ENCODE data around the gene KCNC4.
A peak's percentile ranks its signal among the peaks of the same experiment; 100 is the strongest.

The KCNC4 gene

DNA sequence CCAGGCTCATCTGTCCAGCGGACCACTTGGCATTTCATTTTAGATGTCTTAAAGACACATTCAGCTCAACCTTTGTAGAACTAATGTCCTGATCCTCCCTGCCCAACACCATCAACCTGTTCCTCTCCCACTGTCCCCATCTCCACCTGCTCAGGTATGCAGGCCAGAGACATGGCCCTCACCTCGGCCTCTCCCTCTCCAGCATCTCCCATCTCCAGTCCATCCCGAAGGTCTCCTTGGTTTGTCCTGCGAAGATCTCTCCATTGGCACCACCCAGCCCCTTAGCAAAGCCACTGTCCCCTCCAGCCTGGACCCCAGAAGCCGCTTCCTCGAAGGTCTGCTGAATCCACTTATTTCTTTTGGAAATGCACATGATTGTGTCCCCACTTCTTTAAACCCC is 20.9 kb upstream of the KCNC4 start:
- no peak for DNase-seq

DNA sequence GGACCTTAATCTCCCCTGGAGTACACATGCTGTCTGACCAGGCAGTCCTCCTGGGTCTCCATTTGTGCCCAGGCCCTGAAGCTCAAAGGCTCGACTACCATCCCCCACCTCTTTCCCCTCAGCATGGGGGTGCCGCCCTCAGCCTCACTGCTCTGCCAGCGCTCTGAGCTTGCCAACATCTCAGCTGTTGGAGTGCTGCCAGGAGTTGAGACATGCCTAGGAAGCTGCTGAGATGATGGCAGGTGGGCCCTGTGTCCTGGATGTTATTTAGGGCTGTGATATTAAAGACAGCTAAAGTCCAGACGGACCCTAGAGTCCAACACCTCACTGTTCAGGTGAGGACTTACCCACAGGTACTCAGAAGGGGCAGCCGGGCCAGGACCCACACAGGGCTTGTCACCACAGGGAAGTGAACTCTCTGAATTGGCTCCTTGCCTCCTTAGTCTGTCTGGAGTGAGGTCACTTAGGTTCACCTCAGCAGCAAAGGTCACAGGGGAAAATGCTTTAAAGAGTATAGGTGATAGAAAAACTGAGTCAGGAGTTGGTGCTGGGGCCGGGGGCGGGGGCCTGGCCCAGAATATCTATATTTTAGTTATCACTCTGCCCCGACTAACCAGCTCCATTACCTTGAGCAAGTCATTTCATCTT is 19.7 kb upstream of the KCNC4 start:
- peak; percentile 89 for DNase-seq

DNA sequence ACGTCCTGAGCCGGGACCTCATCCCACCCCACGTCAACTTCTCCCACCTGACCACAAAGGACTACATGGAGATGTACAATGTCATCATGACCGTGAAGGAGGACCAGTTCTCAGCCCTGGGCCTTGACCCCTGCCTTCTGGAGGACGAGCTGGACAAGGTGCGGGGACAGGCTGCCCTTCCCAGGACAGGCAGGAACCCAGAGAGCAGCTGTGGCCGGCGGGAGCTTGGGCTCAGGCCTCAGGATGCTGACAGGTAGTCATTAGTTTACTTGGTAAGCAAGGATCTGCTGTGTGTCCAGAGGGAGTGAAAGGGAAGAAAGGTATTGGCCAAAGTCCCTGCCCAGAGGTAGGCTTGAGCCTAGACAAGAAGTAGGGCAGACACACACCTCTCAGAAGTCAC is 17.6 kb upstream of the KCNC4 start:
- DNase-seq = no peak

DNA sequence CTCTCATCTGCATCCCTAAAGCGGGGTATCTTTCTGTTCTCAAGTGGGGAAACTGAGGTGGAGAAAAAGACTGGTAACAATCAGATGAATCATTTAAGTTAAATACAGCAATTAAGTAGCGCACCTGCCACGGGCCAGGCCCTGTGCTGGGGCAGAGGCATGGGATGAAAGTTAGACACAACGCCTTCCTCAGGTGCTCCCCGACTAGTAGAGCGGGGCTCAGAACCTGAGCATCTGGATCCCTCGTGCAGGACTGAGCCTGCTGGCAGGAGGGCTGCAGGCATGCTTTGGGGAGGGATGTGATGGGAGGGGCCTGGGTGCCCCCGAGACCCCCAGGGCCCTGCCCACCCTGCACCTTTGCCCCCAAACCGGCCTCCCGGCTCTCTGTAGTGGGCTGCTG is 14.9 kb upstream of the KCNC4 start:
- DNase-seq = no peak

DNA sequence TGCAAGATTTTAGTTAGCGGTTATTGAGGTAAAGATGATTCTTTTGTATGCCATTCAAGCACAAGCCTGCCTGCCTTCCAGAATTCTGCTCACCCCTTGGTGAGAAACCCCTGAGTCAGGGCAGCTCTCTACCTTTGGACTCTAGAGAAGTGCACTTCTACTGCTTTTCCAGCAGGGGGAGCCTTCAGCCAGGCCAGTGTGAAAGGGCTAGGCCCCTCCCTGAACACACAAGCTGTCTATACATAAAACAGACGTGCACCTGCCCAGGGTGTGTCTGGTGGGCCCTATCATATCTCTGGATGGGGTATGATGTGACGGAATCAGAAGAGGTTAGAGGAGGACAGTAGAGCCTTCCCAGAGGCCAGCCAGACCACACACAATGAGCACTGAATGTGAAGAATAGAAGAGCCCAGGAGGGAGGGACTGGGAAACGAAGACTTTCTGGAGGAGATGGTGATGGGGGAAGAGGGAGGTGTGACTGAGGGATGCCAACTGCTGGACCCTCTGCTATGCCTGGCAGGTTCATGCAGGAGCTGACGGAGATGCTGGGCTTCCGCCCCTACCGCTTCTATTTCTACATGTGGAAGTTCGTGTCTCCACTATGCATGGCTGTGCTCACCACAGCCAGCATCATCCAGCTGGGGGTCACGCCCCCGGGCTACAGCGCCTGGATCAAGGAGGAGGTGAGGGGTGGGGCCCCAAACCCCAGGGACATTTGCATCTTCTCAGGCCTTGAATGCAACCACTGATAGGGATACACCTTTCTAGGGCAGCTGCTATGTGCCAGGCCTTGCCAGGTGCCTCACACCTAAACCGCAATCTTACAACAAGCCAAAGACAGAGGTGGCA is 13.0 kb upstream of the KCNC4 start:
- DNase-seq = peak; percentile 83

DNA sequence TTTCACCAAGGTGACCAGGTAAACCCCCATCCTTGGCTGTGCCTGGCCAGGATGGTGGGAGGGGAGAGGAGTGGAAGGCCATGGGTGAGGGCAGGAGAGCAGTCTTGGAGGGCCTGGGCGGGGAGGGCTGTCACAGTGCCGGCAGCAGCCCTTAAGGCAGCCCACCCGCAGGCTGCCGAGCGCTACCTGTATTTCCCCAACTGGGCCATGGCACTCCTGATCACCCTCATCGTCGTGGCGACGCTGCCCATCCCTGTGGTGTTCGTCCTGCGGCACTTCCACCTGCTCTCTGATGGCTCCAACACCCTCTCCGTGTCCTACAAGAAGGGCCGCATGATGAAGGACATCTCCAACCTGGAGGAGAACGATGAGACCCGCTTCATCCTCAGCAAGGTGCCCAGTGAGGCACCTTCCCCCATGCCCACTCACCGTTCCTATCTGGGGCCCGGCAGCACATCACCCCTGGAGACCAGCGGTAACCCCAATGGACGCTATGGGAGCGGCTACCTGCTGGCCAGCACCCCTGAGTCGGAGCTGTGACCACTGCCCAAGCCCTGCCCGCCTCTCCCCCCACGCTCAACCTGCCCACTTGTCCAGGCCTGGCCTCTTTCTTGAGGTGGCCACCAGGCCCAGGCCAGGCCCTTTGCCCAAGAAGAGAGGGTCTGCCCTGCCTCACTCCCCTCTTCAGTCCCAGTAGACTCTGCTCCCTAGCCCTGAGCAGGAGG is 12.0 kb upstream of the KCNC4 start:
- no peak for DNase-seq

DNA sequence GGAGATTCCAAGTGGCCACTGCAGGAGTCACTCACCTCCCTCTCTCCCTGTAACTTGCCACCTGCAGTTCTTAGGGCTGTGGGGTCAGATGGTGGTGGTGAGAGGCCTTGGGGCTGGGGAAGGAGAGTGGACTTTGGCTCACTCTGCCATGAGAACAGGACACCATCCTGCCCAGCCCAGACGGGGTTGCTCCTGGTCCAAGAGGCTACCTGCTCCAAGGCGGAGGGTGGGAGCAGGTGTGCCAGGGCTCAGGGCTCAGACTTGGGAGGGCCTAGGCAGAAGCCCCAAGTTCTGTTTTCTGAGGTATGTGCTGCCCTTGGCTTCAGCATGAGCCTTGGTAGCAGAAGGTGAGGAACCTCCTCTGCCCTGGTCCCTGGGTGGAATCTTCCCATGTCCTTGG is 11.4 kb upstream of the KCNC4 start:
- DNase-seq = no peak

DNA sequence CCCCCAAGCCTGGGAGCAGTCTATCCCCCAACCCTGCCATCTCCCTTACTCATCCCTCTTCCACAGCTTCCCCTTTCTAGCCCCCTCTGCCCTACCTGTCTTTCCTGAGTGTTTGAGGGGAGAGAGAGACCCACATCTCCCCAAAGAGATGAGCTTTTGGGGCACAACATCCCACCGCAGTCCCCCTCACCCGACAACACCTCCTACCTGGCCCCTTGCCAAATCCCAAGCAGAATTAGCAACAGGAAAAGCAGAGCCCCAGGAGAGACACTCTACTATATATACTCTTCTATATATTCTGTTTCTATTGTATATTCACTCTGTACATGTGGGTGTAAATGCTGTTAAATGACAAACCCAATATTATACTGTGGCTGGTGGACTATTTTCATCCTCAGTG is 9.9 kb upstream of the KCNC4 start:
- DNase-seq = no peak

DNA sequence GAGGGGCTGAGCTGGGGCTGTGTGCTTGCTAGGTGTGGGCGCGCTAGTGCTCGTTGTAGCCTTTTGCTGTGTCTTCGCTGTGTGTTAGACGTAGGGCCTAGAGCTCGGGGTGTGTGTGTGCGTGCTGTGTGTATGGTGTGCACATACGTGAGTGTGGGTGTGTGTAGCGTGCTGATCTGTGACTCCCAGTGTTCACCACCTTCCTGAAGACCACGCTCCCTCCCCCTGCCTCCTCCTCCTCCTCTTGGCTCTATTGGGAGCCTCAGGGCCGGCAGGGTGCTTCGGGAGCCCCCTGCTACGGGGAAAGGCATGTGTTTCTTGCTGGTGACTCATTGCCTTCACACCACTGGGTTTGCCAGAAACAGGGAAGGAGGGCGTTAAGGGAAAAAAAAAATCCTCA is 9.4 kb upstream of the KCNC4 start:
- no peak for DNase-seq

DNA sequence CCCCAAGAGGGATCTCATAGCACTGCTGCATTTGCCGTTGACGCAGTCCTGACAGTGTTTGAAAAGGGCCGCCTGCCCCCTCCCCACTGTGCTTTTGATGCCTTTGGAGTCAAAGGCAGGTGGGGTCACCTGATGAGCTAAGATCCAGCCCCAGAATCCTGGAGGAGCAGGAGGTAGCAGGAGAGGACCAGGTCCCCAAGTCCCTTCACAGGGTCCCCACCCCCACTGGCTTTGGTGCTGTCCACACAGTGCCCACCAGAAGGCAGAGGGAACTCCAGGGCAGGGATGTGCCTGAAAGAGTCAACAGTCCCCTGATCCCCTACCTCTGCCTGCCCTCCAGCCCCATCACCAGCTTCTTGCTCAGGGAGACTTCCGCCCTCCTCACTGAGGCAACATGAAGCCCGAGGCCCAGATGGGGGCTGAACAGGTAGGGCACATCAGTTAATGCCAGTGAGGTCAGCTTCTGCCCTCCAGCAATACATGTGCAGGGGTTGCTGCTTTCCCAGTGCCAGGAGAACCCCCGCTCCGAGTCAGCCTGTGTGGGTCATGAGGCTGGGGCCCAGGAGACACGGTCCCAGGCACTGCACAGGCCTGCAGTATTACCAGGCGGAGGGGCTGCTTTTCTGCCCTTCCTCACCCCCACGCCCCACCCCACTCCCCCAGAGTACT is 8.8 kb upstream of the KCNC4 start:
- no peak for DNase-seq

DNA sequence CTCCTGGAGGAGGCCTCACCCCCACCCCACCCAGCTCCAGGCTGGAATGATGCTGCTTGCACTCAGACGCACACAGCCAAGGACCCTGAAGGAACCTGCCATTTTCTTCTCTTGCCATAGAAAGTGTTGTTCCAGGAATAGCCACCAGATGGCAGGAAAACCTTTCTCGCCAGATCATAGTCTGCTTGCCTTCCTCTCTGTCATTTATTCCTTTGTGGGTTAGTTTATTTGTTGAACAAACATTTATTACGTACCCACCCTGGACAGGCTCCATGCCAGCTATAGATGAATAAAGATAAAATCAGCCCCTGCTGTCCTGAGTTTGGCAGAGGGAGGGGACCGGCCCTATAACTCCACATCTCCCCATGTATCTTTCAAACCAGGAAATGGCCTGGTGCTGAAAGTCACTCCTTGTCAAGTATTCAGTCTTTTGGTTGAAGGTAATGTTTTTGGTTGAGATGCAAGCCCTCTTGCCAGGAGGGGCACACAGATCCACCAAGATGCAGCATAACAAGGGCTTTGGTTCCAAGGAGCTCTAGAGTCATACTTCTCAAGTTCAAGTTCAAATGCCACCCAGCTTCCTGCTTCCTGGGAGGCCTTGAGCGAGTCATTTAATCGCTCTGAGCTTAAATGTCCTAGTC is 7.0 kb upstream of the KCNC4 start:
- DNase-seq = peak; percentile 76

DNA sequence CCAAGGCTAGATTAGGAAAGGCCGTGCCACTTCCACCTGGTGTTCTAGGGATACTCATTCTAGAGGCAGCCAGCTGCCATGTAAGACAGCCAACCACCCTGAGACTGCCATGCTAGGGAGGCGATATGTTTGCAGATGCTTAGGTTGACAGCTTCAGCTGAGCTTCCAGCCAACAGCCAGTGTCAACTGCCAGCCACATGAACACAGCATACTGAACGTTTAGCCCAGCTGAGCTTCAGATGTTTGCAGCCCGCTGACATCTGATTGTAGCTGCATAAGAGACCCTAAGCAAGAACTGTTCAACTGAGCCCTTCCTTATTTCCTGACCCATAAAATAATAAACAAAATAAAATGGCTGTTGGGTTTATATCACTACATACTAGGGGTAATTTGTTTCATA is 5.0 kb upstream of the KCNC4 start:
- DNase-seq = no peak

DNA sequence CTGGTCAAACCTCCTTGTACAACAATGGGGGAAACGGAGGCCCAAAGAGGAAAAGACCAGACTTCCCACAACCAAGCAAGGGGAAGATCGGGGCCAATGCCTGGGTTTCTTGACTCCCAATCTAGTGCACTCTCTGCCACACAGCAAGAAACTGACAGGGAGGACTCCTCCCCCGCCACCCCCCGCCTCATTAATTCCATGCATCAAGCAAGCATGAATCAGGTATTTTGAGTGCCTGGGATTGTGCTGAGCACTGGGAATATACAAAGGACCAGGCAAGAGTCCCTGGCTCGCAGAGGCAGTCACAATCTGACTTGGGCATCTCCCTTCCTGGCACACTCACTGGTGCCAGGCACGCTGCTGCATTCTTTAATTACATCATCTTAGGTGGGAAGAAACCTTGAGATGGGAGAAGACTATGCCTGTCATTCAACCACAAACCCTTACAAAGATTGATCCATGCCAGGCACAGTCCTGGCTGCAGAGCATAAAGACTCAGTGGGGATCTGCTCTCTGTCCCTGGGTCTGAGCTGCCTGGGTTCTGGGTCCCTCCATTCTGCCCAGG is 4.4 kb upstream of the KCNC4 start:
- DNase-seq = no peak

DNA sequence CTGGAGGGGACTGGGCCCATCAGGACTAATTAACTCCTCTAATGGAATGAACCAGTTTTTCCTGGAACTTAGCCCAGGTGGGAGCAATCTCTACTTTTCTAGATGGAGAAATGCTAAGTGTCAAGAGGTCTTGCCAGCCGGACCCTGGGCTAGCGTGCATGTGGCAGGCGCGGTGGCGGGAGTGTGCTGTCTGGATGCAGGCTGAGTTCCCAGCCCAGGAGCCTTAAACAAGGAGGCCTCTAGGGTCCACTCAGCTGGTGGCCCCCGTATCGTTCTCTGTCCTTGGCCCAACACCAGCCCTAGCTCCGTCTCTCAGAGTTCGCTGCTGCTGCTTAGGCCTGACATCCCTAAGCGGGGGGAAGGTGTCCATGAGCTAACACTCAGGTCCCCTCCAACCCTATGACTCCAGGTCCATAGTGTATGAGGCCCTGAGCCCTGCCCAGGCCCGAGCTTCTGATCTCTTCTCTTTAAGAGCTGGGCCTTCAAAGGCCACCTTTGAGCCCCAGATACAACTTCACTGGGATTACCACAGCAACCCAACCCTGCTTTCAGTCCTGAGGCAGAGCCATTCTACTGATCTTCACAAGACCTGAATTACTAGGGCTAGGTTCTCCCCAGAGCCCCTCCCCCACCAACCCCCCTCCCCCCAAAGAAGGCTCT is 3.7 kb upstream of the KCNC4 start:
- no peak for DNase-seq

DNA sequence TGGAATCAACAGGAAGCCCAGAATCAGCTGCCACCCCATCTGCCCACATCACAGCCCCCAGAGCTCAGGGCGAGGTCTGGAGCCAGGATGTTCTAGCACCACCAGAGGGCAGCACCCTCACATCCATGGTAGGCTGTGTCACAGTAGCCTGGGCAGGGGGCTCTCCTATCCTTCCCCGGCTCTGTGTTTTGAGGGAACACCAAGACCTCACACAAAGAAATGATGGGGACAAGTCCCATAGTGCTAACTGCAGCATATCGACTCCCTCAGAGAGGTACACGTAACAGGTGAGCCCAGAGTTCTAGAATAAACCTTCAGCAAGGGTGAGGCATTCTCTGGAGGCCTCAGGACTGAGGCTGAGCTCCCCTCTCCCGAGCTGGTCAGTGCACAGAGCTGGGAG is 2.3 kb upstream of the KCNC4 start:
- peak; percentile 58 for DNase-seq

DNA sequence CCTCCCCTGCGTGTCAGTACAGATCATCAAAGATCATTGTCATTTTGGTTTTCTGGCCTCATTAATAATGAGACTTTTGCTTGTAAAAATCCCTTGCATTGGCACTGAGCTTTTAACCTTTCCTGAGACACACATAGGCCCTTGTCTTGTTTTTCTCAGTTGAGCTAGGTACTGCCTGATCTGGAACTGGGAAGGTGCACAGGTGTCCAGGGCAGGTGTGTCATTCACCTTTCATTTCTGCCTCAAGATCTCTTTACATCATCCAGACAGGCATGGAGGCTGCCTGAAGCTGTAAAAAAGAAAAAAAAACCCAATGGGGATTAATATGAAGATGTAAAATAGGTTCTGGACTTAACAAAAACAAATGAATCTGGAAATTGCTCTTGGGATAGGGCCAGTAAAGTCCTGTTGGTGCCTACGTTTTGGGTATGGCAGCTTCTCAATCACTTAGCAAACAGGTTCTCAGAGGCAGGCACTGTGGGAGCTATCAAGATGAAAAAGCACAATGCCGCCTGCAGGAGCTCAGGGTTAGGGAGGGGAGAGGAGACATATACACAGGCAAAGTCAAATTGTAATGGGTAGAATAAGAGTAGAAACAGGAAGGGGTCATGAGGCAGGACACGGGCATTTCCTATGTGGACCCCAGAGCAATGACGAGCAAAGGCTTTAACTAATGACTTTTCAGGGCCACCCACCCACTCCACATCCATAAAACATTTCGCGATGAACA is 1.0 kb upstream of the KCNC4 start:
- no peak for DNase-seq

DNA sequence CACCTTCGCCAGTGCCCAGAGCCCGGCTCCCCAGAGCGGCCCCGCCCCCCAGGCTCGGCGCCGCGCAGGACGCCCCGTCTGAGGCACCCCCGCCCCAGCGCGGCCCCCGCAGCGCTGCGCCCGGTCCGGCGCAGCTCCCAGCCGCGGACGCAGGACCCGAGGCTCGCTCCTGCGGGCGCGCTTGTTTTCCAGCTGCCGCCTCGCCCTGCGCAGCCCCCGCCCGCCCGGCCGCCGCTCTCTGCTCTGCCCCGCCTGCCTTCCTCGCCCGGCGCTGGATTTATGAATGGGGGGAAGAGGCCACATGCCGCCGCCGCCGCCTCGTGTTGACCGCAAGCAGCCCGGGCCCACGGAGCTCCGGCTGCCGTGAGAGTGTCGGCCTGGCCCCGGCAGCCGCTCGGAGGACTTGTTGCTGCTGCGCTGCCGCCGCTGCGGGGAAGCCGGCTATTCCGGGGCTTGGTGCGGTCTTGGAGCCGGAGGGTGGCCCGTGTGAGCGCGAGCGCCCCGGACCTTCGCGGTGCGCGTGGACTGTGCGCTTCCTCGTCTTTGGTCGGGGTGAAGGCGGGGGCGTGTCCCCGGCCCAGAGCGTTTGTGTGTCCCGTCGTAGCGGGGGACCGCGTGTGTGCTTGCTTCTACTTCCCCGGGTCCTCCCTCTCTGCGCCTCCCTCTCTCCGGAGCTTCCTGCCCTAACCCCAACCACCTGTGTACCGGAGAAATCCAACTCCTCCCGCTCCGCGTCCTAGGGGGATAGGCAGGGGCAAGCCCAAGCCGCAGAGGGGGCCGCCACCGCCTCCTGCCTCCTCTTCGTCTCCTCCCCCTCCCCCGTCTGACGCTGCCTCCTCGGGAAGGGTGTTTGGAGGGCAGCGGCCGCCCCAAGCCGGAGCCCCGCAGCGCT is 736 bp downstream of the KCNC4 start:
- peak; percentile 38 for DNase-seq

DNA sequence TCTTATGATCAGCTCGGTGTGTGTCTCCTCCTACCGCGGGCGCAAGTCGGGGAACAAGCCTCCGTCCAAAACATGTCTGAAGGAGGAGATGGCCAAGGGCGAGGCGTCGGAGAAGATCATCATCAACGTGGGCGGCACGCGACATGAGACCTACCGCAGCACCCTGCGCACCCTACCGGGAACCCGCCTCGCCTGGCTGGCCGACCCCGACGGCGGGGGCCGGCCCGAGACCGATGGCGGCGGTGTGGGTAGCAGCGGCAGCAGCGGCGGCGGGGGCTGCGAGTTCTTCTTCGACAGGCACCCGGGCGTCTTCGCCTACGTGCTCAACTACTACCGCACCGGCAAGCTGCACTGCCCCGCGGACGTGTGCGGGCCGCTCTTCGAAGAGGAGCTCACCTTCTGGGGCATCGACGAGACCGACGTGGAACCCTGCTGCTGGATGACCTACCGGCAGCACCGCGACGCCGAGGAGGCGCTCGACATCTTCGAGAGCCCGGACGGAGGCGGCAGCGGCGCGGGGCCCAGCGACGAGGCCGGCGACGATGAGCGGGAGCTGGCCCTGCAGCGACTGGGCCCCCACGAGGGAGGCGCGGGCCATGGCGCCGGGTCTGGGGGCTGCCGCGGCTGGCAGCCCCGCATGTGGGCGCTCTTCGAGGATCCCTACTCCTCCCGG is 1.5 kb downstream of the KCNC4 start:
- peak; percentile 38 for DNase-seq

Data from NCI-H1105 treated with DMSO at 0.1 percent for 48 hours (cell line).